Femur (tissue), 1 donor: Measurements from ENCODE around the gene DNAI4.
"Not testable (repeated sequence)": the region's sequence is repeated elsewhere in the genome, so short reads cannot be mapped to it uniquely, and the experiment has no call there.

Source experiments
- DNase-seq: peaks from one replicate; pipeline ENCODE4 v3.0.0-alpha.2; 2017

DNAI4 gene

DNA sequence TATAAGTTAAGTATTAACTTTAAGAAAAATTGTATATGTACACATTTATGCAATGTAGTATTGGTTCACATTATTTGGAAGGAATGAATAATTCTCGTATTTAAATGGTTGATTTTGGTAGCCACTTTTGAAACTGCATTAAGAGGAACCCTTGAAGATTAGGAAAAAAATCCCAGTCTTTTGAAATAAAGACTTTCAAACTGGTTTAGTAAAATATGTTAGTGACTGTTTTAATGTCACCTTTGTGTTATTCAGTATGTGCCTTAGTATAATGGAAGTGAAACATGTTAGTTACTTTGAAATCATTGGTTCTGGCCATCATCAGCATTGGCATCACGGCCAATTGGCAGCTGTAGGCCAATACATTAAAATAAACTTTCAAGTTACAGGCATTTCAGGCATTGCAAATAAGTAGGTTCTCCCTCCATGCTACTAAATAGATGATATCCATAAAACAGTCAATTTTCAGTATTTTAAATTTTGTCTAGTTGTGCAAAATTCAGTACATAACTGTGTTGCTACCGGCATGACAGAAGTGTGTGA, 4.6 kb upstream of the DNAI4 start:
- DNase-seq = no peak

DNA sequence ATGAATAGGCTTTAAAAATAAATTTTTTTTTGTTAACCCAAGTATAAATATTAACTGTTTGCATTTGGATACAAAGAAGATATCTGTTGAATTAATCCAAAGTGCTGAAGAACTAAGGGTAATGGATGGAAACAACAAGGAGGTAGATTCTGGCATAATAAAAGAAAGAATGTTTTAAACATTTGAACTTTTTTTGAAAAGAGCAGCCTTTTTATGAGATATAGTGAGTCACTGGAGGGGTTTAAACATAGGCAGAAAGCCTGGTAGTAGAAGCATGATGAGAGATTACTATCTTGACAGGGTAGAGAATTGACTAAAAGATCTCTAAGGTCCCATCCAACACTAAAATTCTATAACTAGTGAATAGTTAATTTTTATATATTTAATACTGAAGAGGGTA, 2.9 kb upstream of the DNAI4 start:
- no peak for DNase-seq

DNA sequence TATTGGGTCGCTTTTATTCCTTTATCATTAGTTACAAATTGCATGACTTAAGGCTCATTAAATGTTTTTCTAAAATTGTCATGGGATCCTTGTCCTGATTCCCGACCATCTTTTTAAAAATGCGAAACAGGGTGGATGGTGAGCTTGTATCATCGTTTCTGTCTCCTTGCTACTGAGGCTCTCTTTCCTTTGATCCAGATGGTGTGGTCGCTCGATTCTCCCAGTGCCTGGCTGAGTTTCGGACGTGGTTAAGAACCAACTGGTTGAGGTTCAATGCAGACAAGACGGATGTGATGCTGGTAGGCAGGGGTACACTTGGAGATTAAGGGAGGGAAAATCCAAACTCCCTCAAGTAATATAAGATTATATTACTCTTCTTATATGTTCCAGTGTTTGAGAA, 1.3 kb upstream of the DNAI4 start:
- no peak for DNase-seq

DNA sequence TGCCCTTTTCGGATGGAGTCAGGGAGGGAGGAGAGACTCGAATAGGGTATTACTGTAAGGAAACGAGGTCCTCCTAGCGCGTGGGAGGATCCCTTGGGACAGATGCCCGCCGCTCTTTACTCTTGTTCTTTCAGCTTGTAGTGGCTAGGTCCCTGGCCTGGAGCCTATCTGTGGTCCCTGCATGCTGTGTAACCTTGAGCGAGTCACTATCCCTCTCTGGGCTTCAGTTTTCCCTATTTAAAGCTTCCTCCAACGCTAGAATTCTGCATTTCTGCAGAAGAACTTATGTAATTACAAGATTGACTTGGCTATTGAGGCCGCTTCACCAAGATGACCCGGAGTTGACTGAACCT, 878 bp upstream of the DNAI4 start:
- no peak for DNase-seq

DNA sequence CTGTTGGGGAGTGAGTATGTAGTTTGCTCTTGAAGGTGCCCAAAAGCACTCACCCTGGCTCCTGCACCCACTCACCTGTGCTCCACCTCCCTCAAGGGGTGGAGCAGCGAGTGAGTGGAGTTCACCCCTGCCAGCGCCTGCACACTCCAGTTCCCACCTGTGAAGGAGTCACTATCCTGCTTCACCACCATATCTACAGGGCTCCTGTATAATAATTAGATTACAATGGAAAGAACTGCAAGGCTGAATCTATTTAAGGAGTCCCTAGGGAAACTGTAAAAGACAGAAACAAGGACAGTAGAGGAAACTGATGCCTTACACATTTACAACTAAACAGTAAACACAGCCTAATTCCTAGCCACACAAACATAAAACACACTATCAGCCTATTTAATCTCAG, 4.1 kb downstream of the DNAI4 start:
- no peak for DNase-seq

- no peak for DNase-seq
These were observed 4.8 kb downstream of the DNAI4 start for GRCh38 chr1:66919828-66920227.

GRCh38 chr1:66919063-66919462, 5.6 kb downstream of the DNAI4 start:
- no peak for DNase-seq

- DNase-seq = no peak
These were observed 7.2 kb downstream of the DNAI4 start for GRCh38 chr1:66917476-66917875.

- DNase-seq = no peak
These were observed 8.3 kb downstream of the DNAI4 start for GRCh38 chr1:66916320-66916719.

- not testable (repeated sequence) for DNase-seq
These were observed 9.5 kb downstream of the DNAI4 start for GRCh38 chr1:66915203-66915602.

- DNase-seq = no peak
These were observed 30.9 kb downstream of the DNAI4 start for GRCh38 chr1:66893712-66894111.

DNA sequence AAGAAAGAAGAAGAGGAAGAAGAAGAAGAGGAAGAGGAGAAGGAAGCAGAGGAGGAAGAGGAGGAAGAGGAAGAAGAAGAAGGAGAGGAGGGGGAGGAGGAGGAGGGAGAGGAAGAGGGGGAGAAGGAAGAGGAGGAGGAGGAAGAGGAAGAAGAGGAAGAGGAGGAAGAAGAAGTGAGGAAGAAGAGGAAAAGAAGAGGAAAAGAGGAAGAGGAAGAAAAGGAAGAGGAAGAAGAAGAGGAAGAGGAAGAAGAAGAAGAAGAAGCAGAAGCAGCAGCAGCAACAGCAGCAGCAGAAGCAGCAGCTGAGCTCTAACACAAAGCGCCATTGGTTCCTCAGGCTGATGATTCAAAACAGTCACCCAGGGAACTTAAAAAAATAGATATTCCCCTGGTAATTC, 34.0 kb downstream of the DNAI4 start:
- no peak for DNase-seq

- DNase-seq = no peak
These were observed 35.6 kb downstream of the DNAI4 start for GRCh38 chr1:66889030-66889429.

GRCh38 chr1:66876664-66877063, 48.0 kb downstream of the DNAI4 start:
- DNase-seq = no peak

DNA sequence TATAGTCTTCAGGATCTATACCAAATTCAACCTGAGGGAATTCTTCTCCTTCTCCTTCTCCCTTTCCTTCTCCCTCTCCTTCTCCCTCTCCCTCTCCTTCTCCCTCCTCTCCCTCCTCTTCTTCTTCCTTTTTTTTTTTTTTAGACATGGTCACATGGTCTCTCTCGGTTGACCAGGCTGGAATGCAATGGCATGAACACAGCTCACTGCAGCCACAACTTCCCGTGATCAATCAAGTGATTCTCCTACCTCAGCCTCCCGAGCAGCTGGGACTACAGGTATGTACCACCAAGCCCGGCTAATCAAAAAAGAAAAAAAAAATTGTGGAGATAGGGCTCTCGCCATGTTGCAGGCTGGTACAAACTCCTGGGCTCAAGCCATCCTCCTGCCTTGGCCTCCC, 51.5 kb downstream of the DNAI4 start:
- DNase-seq = no peak

DNA sequence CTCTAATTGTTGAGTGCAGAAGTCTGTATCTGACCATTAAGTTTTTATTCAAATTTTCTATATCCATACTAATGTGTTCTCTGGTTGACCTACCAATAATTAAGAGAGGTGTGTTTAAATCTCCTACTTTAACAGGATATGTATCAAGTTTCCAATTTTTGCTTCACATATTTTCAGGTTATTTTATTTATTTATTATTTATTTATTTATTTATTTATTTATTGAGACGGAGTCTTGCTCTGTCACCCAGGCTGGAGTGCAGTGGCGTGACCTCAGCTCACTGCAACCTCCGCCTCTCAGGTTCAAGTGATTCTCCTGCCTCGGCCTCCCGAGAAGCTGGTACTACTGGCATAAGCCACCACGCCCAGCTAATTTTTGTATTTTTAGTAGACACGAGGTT, 52.6 kb downstream of the DNAI4 start:
- DNase-seq = not testable (repeated sequence)

DNA sequence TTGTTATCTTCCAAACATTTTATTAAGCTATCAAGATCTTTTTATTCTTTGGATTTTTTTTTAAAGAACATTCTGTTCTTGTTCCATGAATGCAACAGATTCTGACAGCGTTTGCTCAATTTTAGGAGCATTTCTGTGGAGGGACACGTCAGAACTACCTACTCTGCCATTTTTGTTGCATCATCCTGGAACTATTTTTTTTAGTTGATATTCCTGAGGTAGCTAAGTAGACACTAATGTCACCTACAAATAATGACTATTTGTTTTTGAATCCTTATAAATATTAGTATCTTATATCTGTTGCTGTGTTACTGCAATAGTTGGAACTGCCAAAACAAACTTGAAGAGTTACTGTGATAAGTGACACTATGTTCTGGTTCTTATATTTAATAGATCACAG, 57.2 kb downstream of the DNAI4 start:
- DNase-seq = no peak

DNA sequence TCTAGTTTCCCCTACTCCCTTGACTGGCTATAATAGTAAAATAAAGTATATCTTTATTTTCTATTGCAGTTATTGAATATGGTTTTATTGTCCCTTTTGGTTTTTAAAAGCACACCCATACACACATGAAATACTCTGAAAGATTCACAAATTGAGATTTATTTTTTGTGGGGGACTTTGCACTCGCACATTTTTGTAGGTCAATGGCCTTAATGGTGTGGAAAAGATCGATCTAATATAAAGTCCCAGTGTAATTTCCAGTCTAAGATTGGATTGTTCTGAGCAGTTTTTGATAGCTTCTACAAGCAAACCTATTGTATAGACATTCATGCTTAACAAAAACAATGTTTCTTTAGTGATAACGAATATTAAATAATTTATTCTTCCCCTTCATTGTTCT, 64.1 kb downstream of the DNAI4 start:
- no peak for DNase-seq

DNA sequence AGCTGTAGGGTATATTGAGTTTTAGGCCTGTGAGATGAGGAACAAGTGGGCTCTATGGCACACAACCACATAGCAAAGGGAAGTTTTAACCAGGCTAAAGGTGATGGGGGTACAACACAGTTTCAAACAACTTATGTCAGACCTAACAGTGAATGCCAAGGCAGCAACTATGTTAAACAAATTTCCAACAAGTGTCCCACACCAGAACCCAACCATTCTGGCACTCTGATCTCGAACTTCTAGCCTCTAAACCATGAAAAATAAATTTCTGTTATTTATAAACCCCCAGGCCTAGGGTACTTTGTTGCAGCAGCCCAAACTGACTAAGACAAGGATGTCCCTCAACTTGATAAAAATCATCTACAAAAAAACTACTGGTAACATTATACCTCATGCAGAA, 71.3 kb downstream of the DNAI4 start:
- no peak for DNase-seq

DNA sequence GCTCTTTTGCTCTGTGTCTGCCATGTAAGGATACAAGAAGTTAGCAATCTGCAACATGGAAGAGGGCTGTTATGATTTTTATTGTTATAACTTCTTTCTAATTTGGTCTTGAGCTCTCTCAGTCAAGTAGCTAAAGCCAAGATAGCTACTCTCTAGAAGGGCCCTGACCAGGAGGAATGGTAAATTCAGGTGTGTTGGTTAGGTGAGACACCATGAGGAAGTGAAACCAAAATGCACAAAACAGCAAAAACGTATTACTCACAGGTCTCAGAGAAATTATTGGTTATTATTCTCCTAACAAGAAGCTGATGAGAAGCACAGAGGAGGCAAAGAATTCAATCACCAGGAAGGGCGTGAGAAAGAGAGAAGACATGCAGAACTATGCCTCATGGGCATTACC, 71.8 kb downstream of the DNAI4 start:
- DNase-seq = no peak

DNA sequence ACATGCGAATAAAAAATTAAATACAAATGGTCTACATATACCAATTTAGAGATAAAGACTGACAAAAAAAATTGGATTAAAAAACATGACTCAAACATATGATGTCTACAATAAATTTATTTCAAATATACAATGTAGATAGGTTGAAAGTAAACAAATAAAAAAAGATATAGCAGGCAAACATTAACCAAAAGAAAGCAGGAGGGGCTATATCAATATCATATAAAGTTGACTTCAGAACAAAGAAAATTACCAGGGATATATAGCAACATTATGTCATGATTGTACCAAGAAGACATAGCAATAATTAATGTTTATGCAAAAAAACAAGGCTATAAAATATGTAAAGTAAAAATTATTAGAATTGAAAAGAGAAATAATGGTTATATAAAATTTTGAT, 73.7 kb downstream of the DNAI4 start:
- DNase-seq = no peak

- no peak for DNase-seq
These were observed 76.5 kb downstream of the DNAI4 start for GRCh38 chr1:66848193-66848592.

DNA sequence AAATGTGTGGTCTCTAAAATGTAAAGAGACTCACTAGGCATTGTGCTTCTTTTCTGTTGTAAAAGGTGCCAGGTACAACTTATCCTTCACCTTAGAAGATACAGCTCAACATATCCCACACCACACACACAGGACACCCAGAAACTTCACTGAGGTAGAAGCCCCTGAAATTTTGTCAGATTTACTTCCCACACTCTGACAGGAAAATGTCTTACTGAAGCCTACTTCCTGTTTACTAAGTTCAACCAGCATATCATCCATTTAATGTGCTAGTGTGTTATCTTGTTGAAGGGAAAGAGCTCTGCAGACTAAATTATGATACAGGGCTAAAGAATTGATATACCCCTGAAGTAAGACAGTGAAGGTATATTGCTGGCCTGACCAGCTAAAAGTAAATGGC, 83.7 kb downstream of the DNAI4 start:
- no peak for DNase-seq

DNA sequence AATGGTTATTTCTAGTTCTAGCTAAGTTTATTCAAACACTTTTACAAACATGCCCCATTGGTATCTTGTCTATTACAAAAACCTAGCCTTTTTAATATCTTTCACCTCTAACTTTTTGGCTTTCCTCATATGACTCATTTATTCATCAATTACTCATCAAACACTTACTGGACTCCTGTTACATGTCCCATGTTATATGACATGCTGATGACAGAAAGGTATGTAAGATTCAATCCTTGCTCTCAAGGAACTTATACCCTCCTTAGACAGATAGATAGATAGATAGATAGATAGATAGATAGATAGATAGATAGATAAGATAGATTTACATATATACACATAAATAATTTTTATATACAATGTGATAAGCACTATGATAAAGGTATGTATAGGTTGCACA, 89.7 kb downstream of the DNAI4 start:
- DNase-seq = no peak

GRCh38 chr1:66833112-66833511, 91.5 kb downstream of the DNAI4 start:
- no peak for DNase-seq
